ENCODE results near the gene DSCAML1. TPM values are rescaled to one million over a fixed set of nuclear protein-coding genes. Genes with fewer than 3 reads are reported as not detected.

DSCAML1 gene
- total and polyA plus RNA-seq, 2 of the 8 experiments (the other 6 are each of a cell fraction or from before 2014, with no cell fraction given), result 0.19 to 0.24 TPM

DNA sequence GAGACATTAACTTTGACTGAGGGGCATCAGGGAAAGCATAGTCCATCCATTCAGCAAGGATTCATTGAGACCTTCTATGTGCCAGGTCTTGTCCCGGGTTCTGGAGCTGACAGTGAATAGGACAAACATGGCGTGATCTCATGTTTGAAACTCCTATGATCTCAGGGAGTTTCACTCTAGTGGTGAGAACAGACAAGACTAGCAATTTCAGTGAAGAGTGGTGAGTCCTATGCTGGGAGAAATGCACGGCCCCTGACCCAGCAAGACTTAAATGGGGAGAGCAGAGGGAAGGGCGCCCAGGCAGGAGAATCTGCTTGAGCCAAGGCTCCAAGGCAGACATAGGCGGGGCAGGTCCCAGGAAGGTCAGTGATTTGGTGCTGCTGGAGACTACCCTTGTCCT lies 313.6 kb downstream of the DSCAML1 start (continued):
- TF ChIP-seq CHD7 (IDR thresholded peaks at IDR 0.05; ENCODE audit: insufficient replicate concordance, low read length) (no peak), FOSL1 (IDR thresholded peaks at IDR 0.05; ENCODE audit: insufficient read depth, low read depth, low read length) (no peak), EGR1 (IDR thresholded peaks at IDR 0.05; ENCODE audit: borderline replicate concordance, low read depth, low read length) (no peak), RFX5 (IDR thresholded peaks at IDR 0.05; ENCODE audit: borderline replicate concordance, low read depth, low read length) (no peak), SAP30 (IDR thresholded peaks at IDR 0.05; ENCODE audit: insufficient read depth, insufficient replicate concordance, low read length) (no peak), RNF2 (IDR thresholded peaks at IDR 0.05; ENCODE audit: borderline replicate concordance, low read depth, low read length, missing control alignments, poor library complexity, severe bottlenecking) (no peak), CEBPB (IDR thresholded peaks at IDR 0.05; ENCODE audit: low read depth, low read length) (no peak), GABPA (IDR thresholded peaks at IDR 0.05; ENCODE audit: borderline replicate concordance, insufficient read depth, low read length) (no peak), TCF12 (IDR thresholded peaks at IDR 0.05; ENCODE audit: low read depth, low read length) (no peak), RBBP5 (IDR thresholded peaks at IDR 0.05; ENCODE audit: borderline replicate concordance, low read depth, low read length) (no peak)

Data from H1 (cell line).